ENCODE results near the gene C9orf85.
"Not testable (repeated sequence)": the region's sequence is repeated elsewhere in the genome, so short reads cannot be mapped to it uniquely, and the experiment has no call there.

Gene C9orf85, protein sequence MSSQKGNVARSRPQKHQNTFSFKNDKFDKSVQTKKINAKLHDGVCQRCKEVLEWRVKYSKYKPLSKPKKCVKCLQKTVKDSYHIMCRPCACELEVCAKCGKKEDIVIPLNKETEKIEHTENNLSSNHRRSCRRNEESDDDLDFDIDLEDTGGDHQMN

DNA sequence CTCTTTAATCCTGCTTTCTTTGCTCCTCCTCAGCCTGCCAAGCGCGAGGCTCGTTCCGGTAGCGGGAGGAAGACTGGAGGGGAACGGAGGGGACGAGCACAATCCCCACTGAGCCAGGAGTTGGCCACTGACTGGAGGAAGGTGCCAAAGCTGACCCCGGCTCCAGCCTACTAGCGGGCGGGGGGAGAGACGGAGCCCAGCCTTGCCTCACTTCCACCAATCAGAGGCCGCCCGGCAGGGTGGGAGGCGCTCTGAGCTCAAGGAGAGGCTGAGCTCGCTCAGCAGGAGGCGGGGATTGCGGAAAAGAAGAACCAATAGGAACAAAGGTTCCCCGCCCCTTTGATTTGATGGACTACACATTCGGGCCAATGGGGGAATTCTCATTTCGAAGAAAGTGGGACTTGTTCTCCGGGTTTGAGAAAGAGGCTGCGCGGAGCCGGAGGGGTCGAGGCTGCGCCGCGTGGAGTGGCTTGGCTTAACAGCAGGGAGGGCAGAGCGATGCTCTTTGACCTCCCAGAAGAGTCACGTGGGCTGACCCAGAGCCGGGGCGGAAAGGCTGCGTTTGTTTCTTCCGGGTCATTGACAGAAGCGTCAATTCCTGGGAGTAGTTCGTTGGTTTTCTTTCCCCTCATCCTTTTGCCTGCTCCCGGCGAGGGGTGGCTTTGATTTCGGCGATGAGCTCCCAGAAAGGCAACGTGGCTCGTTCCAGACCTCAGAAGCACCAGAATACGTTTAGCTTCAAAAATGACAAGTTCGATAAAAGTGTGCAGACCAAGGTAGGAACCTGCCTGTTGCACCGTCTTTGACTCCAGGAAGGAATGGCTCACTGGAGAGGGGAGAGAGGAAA lies at the start of gene C9orf85, which contains the start of gene ABHD17B:
TSS of gene C9orf85 (plus strand) at position 579 of the 847 bp plus-strand sequence. CDS start at position 675, 96 bp downstream.
TSS of gene ABHD17B (minus strand) at position 133 of the 847 bp plus-strand sequence. CDS start 36,113 bp downstream, outside the sequence.
- DNase-seq (ENCODE audit: low read depth, low spot score), result peak; percentile 97

DNA sequence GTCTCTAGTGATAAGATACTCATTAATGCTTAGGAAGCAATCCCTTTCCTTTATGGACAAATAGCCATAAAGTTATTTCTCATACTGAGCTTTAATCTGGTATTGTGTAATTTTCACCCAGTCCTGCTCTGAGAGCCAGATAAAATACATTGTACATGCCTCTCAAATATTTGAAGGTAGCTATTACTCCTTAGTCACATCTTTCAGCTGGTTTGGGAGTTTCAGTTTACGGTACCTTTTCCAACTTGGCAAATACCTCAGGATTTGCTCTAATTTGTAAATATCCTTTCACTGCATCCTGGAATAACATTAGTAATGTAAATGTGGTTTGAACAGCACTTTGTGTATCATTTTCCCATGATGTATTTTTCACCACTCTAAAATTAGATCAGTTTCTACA lies 47.8 kb upstream of the C9orf85 start:
- no peak for DNase-seq (ENCODE audit: low read depth, low spot score)

DNA sequence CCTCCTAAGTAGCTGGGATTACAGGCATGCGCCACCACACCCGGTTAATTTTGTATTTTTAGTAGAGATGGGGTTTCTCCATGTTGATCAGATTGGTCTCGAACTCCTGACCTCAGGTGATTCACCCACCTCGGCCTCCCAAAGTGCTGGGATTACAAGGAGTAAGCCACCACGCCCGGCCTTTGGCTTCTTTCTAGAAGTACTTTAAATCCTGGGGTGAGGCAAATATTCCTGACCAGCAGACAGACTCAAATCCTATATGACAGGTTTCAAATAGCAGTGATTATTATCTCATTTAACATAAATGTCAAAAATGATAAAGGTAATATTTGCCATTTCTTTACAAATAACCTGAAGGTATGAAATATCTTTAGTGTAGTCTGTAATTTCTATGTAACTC lies 36.1 kb upstream of the C9orf85 start:
- no peak for DNase-seq (ENCODE audit: low read depth, low spot score)

DNA sequence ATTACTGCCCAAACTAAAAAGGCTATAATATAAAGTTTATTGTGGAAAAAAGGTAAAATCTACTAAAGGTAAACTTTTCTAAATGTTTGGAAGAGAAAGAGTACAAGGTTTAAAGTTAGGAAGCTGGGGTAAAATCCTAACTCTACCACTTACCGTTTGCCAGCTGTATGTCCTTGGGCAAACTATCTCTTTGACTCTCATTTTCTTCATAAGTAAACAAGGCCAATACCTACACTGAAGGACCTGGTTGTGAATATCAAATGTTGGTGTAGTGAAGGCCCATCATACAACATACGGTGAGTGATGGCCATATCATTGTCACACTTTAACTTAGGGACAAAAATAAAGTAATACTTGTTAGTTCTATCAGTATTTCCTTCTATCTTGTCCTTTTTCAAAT lies 35.3 kb upstream of the C9orf85 start:
- no peak for DNase-seq (ENCODE audit: low read depth, low spot score)

DNA sequence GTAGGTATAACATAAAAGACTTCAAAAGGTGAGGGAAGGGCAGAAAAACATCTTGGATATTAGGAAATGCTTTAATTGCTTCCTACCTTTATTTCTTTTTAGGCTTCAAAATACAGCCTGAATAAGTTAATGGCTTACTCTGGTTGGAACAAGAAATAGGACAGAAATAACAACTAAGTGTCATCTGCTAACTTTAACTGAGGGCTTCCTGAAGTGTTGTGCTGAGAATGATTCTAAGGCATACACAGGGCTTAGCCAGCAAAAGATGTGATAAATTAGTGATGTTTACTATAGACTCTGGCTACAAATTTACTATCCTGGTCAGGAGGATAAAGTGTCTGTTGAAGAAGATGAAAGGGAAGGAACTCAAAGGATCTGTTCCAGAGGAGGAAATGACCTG lies 34.6 kb upstream of the C9orf85 start:
- no peak for DNase-seq (ENCODE audit: low read depth, low spot score)

DNA sequence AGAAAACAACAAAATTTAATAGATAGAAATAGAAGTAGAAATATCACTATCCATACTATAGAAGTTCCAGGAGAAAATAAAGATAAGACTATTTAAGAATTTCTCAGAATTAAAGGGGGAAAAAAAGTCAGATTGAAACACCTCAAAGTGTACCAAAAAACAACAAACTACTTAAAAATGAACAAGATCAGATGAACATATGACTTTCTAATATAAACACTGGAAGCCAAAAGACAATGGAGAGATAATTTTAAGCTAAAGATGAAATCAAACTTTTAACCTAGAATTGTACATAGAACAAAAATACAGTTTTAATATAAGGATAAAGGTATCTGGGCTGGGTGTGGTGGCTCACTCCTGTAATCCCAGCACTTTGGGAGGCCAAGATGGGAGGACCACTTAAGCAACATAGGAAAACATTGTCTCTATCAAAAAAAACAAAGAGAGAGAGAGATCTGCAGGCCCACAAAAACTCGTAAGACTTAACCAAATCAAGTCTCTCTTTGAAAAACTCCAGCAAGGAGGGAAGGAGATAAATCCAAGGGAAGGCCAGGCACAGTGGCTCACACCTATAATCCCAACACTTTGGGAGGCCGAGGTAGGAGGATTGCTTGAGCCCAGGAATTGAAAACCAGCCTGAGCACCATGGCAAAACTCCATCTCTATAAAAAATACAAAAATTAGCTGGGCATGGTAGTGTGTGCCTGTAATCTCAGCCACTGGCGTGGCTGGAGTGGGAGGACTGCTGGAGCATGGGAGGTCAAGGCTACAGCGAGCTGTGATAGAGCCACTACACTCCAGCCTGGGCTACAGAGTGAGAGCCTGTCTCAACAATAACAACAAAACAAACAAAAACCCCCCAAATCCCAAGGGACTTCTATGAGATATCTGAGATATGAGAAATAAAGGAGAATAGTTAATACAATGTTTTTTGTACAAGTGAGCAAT lies 32.8 kb upstream of the C9orf85 start:
- no peak for DNase-seq (ENCODE audit: low read depth, low spot score)

DNA sequence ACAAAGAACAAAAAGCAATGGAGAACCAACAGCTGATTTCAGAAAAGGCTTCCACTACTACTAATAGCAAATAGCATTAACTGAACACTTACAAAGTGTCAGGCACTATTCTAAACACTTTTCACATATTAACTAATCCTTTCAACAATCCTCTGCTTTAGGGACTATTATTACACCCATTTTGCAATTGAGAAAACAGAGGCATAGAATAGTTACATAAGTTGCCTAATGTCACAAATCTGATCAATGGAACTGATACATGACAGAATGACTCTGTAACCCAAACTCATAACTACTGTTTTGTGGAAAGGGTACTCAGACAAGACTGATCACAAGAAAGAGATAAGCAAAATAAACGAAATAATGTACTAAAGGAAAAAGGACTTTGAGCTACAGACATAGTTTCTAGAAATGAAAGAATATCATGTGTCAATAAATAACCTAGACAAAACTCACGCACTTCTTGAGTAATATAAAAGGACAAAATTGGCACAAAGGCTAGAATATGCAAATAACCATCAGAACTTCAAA lies 31.7 kb upstream of the C9orf85 start:
- no peak for DNase-seq (ENCODE audit: low read depth, low spot score)

DNA sequence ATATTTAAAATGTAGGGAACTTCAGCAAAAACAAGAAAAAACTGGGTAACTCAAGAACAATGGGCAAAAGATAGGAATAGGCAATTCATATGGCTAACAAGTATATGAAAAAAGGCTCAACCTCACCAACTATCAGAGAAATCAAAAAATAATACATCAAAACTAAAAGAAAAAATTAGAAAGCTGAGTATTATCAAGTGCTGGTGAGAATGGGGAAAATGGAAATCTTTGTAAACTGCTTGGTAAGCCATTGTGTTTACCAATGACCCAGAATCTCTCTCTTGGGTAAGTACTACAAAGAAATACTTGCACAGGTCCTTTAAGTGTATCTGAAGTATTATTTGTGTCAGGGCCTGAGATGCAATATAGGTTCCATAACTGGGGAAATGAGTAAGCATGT lies 27.4 kb upstream of the C9orf85 start:
- DNase-seq (ENCODE audit: low read depth, low spot score), result no peak

DNA sequence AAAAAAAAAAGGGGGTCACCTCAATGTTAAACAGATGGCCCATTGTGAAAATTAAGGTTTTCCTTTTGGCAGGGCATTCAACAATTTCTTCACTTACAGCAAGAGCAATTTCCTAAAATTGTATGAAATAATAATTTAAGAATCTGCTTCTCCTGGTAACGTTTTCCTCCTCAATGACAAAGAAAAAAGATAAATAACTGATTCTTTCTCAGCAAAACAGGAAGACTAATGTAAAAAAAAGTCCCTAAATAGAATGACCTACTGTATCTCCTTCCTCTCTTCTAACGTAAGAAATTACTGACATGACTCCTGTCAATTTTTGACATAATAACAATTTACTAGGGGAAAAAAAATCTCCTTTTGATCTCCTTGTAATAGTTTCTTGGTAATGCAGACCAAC lies 26.0 kb upstream of the C9orf85 start:
- no peak for DNase-seq (ENCODE audit: low read depth, low spot score)

DNA sequence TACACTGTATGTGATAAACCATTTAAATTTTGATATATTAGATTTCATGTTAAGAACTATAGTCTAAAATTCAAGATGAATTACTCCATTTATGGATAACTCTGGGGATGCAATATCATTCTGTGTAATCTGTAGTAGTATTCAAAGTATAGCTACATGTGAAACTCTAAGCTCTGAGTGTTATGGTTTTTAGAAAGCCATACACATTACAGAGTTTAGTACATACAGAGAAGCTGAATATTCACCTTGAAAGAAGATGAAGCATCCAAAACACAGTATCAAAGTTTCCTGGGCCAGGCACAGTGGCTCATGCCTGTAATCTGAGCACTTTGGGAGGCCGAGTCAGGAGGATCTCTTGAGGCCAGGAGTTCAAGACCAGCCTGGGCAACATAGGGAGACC lies 25.4 kb upstream of the C9orf85 start:
- no peak for DNase-seq (ENCODE audit: low read depth, low spot score)

DNA sequence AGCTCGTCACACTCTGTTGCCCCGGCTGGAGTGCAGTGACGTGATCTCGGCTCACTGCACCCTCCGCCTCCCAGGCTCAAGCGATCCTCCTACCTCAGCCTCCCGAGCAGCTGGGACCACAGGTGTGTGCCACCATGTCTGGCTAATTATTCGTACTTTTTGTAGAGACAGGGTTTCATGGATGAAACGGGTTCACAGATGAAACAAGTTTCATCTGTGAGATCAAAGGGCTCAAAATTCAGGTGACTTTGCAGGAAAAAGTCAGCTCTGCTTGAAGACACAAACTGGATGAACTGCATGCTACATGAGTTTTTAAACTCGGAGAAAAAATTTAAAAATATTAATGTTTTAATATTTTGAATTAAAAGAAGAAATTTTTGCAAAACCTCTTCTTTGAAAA lies 24.9 kb upstream of the C9orf85 start:
- DNase-seq (ENCODE audit: low read depth, low spot score), result no peak

DNA sequence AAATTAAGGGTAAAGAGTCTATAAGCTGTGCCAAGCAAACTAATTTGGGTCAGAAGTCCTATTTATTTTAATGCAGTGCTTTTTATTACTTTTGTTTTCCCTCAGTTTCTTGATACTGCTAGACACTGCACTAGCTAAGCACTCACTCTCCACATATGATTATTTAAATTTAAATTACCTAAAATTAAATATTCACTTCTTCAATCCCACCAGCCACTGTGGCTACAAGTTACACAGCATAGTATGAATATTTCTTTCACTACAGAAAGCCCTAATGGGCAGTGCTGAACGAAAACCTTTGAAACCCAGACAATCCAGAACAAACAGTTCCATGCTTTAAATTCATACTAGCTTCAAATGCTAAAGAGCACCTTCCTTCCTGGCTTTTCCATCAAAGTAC lies 24.1 kb upstream of the C9orf85 start:
- no peak for DNase-seq (ENCODE audit: low read depth, low spot score)

DNA sequence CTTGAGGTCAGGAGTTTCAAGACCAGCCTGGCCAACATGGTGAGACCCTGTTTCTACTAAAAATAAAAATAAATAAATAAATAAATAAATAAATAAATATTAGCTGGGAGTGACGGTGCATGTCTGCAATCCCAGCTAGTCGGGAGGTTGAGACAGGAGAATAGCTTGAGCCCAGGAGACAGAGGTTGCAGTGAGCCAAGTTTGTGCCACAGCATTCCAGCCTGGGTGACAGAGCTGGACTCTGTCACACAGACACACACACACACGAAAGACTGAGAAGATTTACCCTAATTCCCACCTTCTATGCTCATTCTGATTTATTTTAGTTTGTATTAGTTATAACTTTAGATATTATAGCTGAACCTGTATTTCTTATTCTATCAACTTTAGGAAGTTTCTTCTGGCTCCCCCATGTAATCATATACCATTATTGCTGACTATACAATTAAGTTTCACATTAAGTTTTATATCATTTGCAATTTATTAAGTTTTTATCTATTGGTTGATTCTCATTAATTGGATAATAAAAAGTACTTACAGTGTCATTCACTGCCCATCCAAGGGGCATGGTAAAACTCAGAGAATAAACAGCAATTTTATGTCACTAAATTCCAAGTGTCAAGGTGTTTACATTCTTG lies 21.3 kb upstream of the C9orf85 start:
- DNase-seq (ENCODE audit: low read depth, low spot score), result no peak

DNA sequence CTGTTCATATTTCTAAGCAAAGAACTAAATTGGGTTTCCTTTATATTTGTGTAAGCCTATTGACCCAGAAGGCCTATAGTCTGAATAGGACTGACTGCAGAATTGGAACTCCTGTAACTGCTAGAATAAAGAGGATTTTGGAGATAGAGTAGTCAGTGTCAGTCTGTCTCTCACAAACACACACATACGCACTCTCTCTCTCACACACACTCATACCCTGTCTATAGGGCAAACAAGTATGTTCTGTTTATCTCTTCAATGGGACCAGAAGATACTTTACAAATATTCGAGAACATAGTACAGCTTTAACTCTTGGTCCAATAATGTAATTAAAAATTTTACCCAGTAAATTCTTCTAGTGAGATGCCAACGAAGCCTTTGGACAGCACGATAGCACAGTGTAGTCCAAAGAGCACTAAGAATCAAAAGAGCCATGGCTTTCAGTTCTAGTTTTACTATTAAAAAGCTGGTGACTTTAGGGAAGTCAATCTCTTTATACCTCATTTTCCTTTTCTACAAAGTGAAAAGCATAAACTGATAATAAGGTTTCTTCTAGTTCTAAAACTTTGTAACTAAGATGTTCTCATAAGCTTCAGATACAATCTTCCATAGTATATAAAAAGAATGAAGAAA lies 19.8 kb upstream of the C9orf85 start:
- DNase-seq (ENCODE audit: low read depth, low spot score), result no peak

DNA sequence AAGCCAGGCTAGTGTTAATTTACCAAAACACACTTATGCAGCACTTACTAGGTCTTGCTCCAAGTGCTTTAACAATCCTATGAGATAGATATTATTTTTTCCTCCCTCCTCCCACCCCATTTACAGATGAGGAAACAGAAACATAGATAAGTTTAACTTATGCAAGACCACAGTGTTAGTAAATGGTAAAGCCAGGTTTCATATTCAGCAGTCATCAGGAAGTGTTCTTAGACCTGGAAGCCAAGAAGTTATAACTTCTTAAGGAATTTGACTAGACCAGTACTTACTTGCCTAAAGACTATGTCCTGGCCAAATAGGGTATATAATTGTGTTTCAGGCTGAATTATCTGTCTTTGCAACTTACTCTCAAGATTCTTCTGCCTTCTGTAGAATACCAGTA lies 16.3 kb upstream of the C9orf85 start:
- no peak for DNase-seq (ENCODE audit: low read depth, low spot score)

DNA sequence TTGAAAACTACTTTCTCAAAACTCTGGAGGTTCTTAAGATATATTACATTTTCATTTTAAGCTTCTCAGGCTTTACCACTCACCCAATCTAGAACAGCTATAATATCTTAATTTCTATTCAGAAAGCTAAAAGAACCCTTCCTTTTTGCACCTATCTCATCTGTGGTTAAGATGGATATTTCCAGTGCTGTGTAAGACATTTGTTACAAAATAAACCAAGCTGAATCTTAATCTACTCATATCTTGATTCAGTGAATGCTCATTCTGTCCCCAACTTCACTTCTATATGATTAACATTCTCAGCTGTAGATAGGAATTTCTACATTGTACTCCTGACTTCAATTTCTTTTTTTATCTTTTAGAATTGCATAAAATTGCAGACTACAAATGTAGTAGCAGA lies 15.5 kb upstream of the C9orf85 start:
- no peak for DNase-seq (ENCODE audit: low read depth, low spot score)

DNA sequence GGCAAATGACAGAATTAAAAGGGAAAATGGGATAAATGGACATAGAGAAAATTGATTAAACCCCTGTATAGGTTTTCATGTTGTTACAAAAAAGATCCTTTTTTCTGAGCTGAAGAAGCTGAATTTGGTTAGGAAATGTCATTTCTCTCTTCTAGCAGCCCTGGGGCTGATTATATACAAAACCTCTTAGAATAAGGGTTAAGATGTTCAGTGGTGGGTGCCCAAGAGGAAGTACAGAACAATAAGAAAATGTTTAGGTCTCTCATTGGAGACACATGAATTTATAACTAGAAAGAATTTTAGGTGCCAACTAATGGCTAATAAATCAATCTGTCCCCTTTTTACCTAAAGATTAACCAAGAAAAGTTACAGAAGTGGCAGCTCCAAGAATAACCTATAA lies 14.7 kb upstream of the C9orf85 start:
- no peak for DNase-seq (ENCODE audit: low read depth, low spot score)

DNA sequence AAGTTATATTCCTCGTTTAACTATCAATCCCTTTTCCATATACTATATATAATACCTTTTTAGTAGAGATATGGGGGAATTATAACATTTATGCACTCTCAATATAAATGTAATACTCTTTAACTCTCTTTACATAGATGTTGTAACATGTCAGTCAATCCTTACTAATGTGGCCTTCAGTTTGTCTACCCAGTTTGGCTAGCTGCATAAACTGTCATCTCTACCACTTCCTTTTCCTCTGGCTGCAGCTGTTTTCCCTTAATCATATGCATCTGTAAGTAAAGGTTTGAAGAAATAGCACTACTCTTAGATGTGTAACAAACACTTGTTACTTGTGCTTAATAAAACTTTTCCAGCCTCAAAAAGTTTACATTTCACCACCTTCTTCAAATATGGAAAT lies 13.9 kb upstream of the C9orf85 start:
- no peak for DNase-seq (ENCODE audit: low read depth, low spot score)

DNA sequence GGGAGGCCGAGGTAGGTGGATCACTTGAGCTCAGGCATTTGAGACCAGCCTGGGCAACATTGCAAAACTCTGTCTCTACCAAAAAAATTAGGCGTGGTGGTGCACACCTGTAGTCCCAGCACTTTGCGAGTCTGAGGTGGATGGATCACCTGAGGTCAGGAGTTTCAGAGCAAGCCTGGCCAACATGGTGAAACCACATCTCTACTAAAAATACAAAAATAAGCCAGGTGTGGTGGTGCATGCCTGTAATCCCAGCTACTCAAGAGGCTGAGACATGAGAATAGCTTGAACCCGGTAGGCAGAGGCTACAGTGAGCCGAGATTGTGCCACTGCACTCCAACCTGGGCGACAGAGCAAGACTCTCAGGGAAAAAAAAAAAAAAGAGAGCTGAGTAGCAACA lies 12.7 kb upstream of the C9orf85 start:
- DNase-seq (ENCODE audit: low read depth, low spot score), result not testable (repeated sequence)

DNA sequence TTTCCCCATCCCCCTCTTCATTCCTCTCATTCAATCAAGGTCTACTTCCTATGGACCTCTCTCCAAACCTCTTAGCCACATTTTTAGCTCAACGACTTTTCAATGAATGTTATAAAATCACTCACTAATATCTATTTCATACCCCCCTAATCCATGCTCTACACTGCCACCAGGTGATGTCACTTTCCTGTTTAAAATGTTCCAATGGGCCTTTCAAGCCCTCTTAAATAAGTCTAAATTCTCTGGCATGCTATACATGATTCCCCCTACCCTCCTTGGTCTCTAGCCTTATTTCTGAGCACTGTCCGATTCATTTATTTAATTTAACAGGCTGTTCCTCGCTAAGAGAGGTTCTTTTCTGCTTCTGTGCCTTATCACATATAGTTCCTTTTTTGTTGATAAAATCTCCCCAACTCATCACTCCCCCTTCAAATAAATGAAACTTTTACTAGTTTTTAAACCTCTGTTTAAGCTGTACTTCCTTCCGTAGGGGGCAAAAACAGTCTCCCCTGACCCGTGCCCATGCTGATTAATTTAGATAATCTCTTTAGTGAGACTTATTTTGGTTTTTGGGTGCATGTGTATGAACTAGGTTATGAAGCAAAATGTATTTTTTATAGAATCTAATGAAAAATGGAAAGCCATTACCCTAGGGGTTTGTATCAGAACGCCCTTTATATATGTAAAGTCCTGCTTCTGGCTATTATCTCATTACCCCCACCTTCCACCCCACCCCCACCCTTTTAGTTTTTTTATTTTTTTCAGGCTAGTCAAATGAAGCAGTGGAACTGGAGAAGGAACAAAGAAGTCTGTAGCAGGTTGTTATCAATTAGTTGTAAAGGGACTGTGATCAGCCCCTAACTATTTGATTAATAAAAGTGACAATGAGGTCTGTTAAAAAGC lies 9.5 kb upstream of the C9orf85 start:
- DNase-seq (ENCODE audit: low read depth, low spot score), result no peak
